G401 (cell line): ENCODE measurements around the gene PSMD9. TPM values are rescaled to one million over a fixed set of nuclear protein-coding genes. Genes with fewer than 3 reads are reported as not detected.
"Not testable (repeated sequence)": the region's sequence is repeated elsewhere in the genome, so short reads cannot be mapped to it uniquely, and the experiment has no call there.

ENCODE experiments used
- DNase-seq: peaks from one replicate; pipeline ENCODE4 v3.0.0-alpha.2; 2015; ENCODE audit warnings: low spot score
- in situ Hi-C: cut with HindIII; loops from 2 replicates; pipeline ENCODE4 v1.10.0; 2016; ENCODE audit warnings: low sequenced_read_pairs, mixed read lengths
- total RNA-seq: library from RNA; depleted of rRNA; stranded (reverse); fragments of >200 nt; shearing (Covaris generic); gene quantifications from 2 replicates; pipeline ENCODE4 v1.2.3, GENCODE V29; 2014

PSMD9 gene
- total RNA-seq, 1 experiment from 2014 or later: 65.2 TPM

DNA sequence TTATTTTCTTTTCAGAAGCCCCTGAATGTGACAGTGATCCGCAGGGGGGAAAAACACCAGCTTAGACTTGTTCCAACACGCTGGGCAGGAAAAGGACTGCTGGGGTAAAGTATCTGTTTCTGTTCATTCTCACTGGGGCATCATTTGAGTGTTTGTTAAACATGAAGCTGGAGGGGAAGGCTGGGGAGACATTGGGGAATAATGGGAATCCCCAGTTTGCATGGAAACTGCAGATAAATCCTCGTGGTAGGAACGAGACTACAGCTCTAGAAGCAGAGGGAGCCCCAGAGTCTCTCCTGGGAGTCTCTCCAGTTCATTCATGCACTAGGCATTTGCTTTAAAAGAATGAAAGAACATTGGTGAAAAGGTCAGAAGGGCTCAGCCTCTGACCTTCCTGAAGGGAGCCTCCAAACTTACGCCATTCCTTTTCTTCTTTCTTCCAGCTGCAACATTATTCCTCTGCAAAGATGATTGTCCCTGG is 27.3 kb downstream of the PSMD9 start:
- DNase-seq: no peak
- in situ Hi-C loops: no loop called here

GRCh38 chr12:121916719-121917118 is 28.1 kb downstream of the PSMD9 start:
- DNase-seq: peak; percentile 40
- in situ Hi-C loops: no loop called here

- in situ Hi-C loops: no loop called here
- DNase-seq: peak; percentile 93
Measured at GRCh38 chr12:121917950-121918678, 29.5 kb downstream of the PSMD9 start, which contains the start of gene CFAP251. Gene CFAP251, plus strand, starts transcription at chr12:121918592. Its CDS starts 2,714 bp downstream, at chr12:121921306.

- DNase-seq: no peak
Measured at GRCh38 chr12:121918679-121919038, 30.1 kb downstream of the PSMD9 start.

GRCh38 chr12:121921066-121921465 is 32.5 kb downstream of the PSMD9 start:
- in situ Hi-C loops: no loop called here
- DNase-seq: no peak

More at GRCh38 chr12:121918679-121919038, 30.1 kb downstream of the PSMD9 start:
- in situ Hi-C loops: no loop called here

DNA sequence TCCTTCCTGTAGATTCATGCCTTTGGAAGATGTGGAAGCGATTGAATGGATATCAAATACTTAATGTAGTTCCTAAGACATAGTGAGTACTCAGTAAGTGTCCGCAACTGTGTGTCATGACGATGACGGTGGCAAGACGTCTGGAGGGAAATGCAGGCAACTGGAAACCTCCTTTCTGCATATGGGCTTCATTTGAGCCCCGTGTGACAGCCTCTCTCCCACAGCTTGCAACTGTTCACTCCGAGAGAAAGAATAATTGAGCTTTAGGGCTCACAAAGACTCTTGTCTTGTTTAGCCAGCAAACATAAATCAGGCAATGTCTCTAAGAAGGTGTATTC is 36.7 kb downstream of the PSMD9 start:
- peak; percentile 50 for DNase-seq
- in situ Hi-C loops: no loop called here

DNA sequence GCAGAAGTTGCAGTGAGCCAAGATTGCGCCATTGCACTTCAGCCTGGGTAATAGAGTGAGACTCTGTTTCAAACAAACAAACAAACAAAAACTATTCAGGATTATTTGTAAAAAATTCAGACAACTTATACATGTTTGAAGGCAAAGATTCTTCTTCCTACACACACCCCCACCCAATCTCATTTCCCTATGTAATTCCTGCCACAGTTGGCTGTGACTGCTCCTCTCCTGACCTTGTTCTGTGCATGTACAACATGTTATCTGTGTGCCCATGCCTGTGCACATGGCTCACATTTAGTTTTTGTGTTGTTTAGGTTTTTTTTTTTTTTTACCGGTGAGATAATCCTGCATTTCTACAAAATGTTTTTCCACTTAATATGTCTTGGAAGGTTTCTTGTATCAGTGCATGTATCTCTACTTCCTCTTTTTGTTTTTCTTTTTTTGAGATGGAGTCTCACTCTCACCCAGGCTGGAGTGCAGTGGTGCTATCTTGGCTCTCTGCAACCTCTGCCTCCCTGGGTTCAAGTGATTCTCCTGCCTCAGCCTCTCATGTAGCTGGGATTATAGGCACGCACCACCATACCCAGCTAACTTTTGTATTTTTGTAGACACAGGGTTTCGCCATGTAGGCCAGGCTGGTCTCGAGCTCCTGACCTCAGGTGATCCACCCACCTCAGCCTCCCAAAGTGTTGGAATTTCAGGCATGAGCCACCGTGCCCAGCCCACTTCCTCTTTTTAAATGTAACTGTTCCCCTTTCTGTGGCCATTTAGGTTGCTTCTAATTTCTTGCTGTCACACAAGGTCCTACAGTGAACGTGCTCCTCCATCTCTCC is 38.5 kb downstream of the PSMD9 start:
- in situ Hi-C loops: no loop called here

DNA sequence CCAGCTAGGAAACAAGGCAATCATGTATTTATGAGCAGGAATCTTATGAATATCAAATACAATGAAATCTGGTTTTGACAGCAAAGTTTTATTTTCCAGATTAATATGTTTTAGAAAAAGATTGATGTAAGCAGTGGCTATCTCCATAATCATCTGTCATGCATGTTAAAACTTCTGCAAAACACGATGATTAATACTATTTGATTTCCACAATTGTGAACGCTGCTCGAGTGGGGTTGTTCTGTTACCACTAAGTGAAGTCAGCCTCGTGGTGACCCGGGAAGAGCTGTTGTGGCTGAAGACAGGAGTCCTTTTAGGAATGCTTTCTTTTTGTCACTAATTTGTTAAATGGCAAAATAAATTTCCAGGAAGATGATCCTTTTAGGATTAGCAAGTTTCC is 39.2 kb downstream of the PSMD9 start:
- DNase-seq: no peak
- in situ Hi-C loops: no loop called here

More for the DNA sequence above, 38.5 kb downstream of the PSMD9 start:
- DNase-seq: no peak

GRCh38 chr12:121929545-121929944 is 41.0 kb downstream of the PSMD9 start:
- in situ Hi-C loops, DNase-seq: not testable (repeated sequence)

GRCh38 chr12:121930862-121931261 is 42.3 kb downstream of the PSMD9 start:
- in situ Hi-C loops: no loop called here
- DNase-seq: no peak

- in situ Hi-C loops: no loop called here
- DNase-seq: no peak
Measured at GRCh38 chr12:121932176-121932536, 43.6 kb downstream of the PSMD9 start.

DNA sequence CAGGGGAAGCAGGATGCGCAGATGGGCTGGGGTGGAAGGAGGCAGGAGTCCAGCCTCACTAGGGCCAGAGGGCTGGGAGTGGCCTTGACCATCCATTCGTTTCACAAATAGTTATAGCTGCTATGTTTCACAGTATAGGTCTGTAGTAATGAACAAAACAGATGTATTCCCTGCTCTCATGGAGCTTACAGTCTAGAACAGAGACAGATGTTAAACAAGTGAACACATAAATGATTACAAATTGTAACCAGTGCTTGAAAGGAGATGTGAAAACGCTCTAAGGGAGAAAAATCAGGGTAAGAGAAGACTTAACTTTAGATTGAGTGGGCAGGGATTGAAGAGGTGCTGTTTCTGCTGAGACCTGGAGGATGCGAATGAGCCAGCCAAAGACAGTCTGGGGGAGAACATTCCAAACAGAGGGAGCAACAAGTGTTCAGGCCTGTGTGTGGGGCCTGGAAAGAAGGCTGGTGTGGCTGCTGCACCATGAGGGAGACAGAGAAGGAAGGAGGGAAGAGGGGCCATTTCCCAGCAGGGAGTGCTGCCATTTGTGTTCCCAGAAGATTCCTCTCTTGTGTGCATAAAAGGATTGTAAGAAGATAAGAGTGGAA is 44.4 kb downstream of the PSMD9 start:
- in situ Hi-C loops: no loop called here
- DNase-seq: no peak

GRCh38 chr12:121933522-121934308 is 45.1 kb downstream of the PSMD9 start:
- in situ Hi-C loops: no loop called here
- DNase-seq: no peak

- in situ Hi-C loops: no loop called here
- no peak for DNase-seq
Measured at GRCh38 chr12:121934309-121934664, 45.7 kb downstream of the PSMD9 start.

DNA sequence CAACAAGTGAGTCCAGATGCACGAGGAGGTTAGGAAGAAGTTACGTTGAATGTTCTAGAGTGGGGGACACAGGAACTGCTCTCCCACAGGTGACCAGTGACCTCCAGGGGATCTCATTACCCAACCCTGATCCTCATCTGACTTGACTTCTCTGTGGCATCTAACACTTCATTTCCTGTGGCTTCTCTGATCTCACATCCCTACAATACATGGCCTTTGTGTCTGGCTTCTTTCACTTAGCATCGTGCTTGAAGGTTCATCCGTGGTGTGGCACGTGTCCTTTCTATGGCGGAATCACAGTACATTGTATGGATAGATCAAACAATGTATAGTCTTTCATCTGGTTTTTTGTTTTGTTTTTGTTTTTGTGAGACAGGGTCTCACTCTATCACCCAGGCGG is 49.1 kb downstream of the PSMD9 start:
- in situ Hi-C loops: no loop called here
- DNase-seq: no peak

- in situ Hi-C loops: no loop called here
- DNase-seq: no peak
Measured at GRCh38 chr12:121939186-121939585, 50.6 kb downstream of the PSMD9 start.

DNA sequence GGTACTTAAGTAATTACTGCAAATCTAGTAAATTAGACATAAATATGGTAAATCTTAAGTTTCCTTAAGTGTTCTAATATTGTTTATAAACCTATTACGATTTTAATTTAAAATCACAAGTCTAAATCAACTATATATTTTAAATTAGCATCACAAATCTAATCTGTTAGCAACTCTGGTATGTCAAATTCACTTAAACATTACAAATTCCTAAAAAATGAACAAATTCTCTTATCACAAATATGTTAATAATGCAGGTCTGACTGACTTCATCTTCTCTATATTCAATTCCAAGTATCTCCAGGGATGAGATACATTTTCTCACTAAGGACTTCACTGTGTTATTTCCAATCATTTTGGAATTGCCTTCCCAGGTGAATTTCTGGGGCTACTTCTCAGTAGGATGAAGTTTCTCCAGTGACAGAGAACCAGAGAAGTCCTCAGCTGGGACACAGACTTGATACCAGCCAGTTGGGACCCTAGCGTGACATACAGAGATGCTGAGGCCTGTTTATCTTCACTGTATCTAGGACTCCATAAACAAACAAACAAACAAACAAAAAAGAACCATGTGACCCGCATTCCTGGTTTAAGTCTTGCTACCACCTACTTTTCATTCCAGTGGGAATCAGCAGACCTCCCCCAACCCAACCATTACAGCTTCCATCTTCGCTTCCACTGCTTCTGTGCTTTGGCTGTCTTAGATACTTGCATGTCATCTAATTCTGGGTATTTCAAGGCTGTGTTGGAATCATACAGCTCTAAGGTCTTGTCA is 51.6 kb downstream of the PSMD9 start:
- in situ Hi-C loops: no loop called here
- no peak for DNase-seq

- DNase-seq: no peak
- in situ Hi-C loops: no loop called here
Measured at GRCh38 chr12:121942145-121942718, 53.6 kb downstream of the PSMD9 start.
